Bronchus fibroblast of lung (primary cell): Measurements from ENCODE around the gene FREM1. TPM values are rescaled to one million over a fixed set of nuclear protein-coding genes. Genes with fewer than 3 reads are reported as not detected.

Experiments
- total RNA-seq: library from RNA; depleted of rRNA; stranded (reverse); fragments of >200 nt; gene quantifications from 2 replicates; pipeline ENCODE4 v1.2.3, GENCODE V29; 2015

The FREM1 gene
- total RNA-seq: 0.17 and 0.30 TPM in 2 replicates

GRCh38 chr9:14909961-14910805, at the start of gene FREM1:
Gene FREM1, minus strand, starts transcription at chr9:14910428. Its CDS starts 41,451 bp downstream, at chr9:14868977.

GRCh38 chr9:14722391-14723035, 187.7 kb downstream of the FREM1 start, which contains the start of gene CER1:
Gene CER1, minus strand, starts transcription at chr9:14722733. Its CDS starts 61 bp downstream, at chr9:14722672.

GRCh38 chr9:14693251-14693861, 216.9 kb downstream of the FREM1 start, which contains the start of gene ZDHHC21:
Gene ZDHHC21, minus strand, starts transcription at chr9:14693432. Its CDS starts 19,092 bp downstream, at chr9:14674340.

Other genes starting within 250 kb of the FREM1 start
- gene ZDHHC21, start 217.0 kb downstream of the FREM1 start, total RNA-seq: 1.6 and 1.8 TPM in 2 replicates
- not detected in 2 replicates for gene CER1, start 187.7 kb downstream of the FREM1 start, total RNA-seq